ENCODE results near the gene TP53BP1.

Gene TP53BP1

GRCh38 chr15:43510200-43511011 lies 17.4 kb upstream of the TP53BP1 start:
- WGBS (ENCODE audit: insufficient coverage, insufficient read length) = no CpG with 5 or more reads among the region's 41 CpGs
- H3K4me1 ChIP-seq (ENCODE audit: control insufficient read depth, insufficient read depth, low read length) = peaks cover 5% of the 10 kb centered on the region; the same call in 1 of the 2 replicates

DNA sequence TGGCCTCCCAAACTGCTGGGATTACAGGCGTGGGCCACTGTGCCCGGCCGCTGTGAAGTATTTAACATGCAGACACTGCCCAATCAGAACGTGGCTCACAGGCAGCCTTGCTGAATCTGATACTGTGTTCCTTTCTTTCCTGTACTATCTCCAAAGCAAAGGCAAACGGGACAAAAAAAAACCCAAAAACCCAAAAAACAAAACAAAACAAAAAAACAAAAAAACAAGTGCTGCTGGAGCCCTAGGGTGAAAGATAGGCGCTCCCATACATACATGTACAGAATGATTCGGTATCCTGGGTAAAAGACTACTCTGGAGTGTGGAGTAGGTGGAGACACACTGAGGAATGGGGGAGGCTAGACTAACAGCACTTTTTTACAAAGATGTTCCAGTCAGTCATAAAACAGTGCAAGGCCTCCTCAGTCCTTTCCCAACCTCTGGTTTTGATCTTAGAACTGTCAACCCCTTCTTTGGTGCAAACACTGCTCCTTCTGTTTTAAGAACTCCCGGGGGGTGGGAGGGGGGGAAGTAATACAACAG lies 16.8 kb upstream of the TP53BP1 start:
- no CpG with 5 or more reads among the region's 8 CpGs for WGBS (ENCODE audit: insufficient coverage, insufficient read length)
- Histone ChIP-seq H3K36me3 (ENCODE audit: control insufficient read depth, insufficient read depth, low read length) (no peaks in the 10 kb centered on the region), H3K27ac (ENCODE audit: low read length) (no peak overlapping the region), H3K9me3 (ENCODE audit: control insufficient read depth, insufficient read depth, low read length) (no peaks in the 10 kb centered on the region), H3K4me1 (ENCODE audit: control insufficient read depth, insufficient read depth, low read length) (peaks cover 5% of the 10 kb centered on the region; the same call in 1 of the 2 replicates), H3K27me3 (ENCODE audit: control insufficient read depth, insufficient read depth, low read length) (peaks cover 5% of the 10 kb centered on the region; the same call in 1 of the 2 replicates), H3K4me3 (ENCODE audit: low read length) (peak overlapping the region; percentile 38; the same call in 1 of the 2 replicates)
- no peak for DNase-seq (ENCODE audit: low read depth, low spot score)

More at GRCh38 chr15:43510200-43511011, 17.4 kb upstream of the TP53BP1 start:
- Histone ChIP-seq H3K36me3 (ENCODE audit: control insufficient read depth, insufficient read depth, low read length) (no peaks in the 10 kb centered on the region), H3K27ac (ENCODE audit: low read length) (no peak overlapping the region), H3K27me3 (ENCODE audit: control insufficient read depth, insufficient read depth, low read length) (peaks cover 5% of the 10 kb centered on the region; the same call in 1 of the 2 replicates), H3K9me3 (ENCODE audit: control insufficient read depth, insufficient read depth, low read length) (no peaks in the 10 kb centered on the region), H3K4me3 (ENCODE audit: low read length) (peak overlapping the region; percentile 38; the same call in 1 of the 2 replicates)
- DNase-seq (ENCODE audit: low read depth, low spot score) = peak; percentile 94

GRCh38 chr15:43508991-43509659 lies 16.2 kb upstream of the TP53BP1 start:
- Histone ChIP-seq H3K27ac (ENCODE audit: low read length) (no peak overlapping the region), H3K9me3 (ENCODE audit: control insufficient read depth, insufficient read depth, low read length) (no peaks in the 10 kb centered on the region), H3K36me3 (ENCODE audit: control insufficient read depth, insufficient read depth, low read length) (no peaks in the 10 kb centered on the region), H3K27me3 (ENCODE audit: control insufficient read depth, insufficient read depth, low read length) (peaks cover 5% of the 10 kb centered on the region; the same call in 1 of the 2 replicates), H3K4me3 (ENCODE audit: low read length) (no peak overlapping the region), H3K4me1 (ENCODE audit: control insufficient read depth, insufficient read depth, low read length) (peaks cover 3% of the 10 kb centered on the region; the same call in 1 of the 2 replicates)
- no CpG with 5 or more reads among the region's 9 CpGs for WGBS (ENCODE audit: insufficient coverage, insufficient read length)
- no peak for DNase-seq (ENCODE audit: low read depth, low spot score)

GRCh38 chr15:43508421-43508820 lies 15.5 kb upstream of the TP53BP1 start:
- no peak overlapping the region for H3K4me3 ChIP-seq (ENCODE audit: low read length)
- H3K9me3 ChIP-seq (ENCODE audit: control insufficient read depth, insufficient read depth, low read length) = no peaks in the 10 kb centered on the region
- no peak for DNase-seq (ENCODE audit: low read depth, low spot score)
- no peak overlapping the region for H3K27ac ChIP-seq (ENCODE audit: low read length)
- WGBS (ENCODE audit: insufficient coverage, insufficient read length) = no CpG with 5 or more reads among the region's 1 CpG
- H3K36me3 ChIP-seq (ENCODE audit: control insufficient read depth, insufficient read depth, low read length) = no peaks in the 10 kb centered on the region
- peaks cover 5% of the 10 kb centered on the region; the same call in 1 of the 2 replicates for H3K27me3 ChIP-seq (ENCODE audit: control insufficient read depth, insufficient read depth, low read length)
- H3K4me1 ChIP-seq (ENCODE audit: control insufficient read depth, insufficient read depth, low read length) = peaks cover 3% of the 10 kb centered on the region; the same call in 1 of the 2 replicates

- Histone ChIP-seq H3K36me3 (ENCODE audit: control insufficient read depth, insufficient read depth, low read length) (no peaks in the 10 kb centered on the region), H3K9me3 (ENCODE audit: control insufficient read depth, insufficient read depth, low read length) (no peaks in the 10 kb centered on the region), H3K27me3 (ENCODE audit: control insufficient read depth, insufficient read depth, low read length) (no peaks in the 10 kb centered on the region), H3K4me1 (ENCODE audit: control insufficient read depth, insufficient read depth, low read length) (no peaks in the 10 kb centered on the region; the same call in 1 of the 2 replicates), H3K4me3 (ENCODE audit: low read length) (no peak overlapping the region), H3K27ac (ENCODE audit: low read length) (no peak overlapping the region)
- WGBS (ENCODE audit: insufficient coverage, insufficient read length) = no CpG with 5 or more reads among the region's 1 CpG
- DNase-seq (ENCODE audit: low read depth, low spot score) = no peak
Observed at GRCh38 chr15:43505738-43506137, 12.8 kb upstream of the TP53BP1 start.

DNA sequence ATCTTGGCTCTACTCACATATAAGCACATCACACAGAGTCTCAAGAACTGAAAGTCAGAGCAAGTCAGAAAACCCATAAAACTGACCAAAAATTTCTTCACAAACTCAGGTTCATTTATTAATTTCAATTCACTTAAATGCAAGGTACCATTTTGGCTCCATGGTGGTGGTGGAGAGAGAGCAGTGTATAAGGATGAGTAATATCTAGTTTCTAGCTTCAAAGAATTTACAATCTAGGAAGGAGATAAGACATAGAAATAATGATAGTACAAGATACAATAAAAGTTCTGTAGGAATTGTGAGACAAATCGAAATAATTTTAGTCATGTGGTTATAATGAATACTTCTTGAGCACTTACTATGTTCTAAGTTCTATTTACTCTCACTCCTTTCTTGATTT lies 6.7 kb upstream of the TP53BP1 start:
- Histone ChIP-seq H3K36me3 (ENCODE audit: control insufficient read depth, insufficient read depth, low read length) (no peaks in the 10 kb centered on the region), H3K4me1 (ENCODE audit: control insufficient read depth, insufficient read depth, low read length) (no peaks in the 10 kb centered on the region), H3K27ac (ENCODE audit: low read length) (no peak overlapping the region), H3K27me3 (ENCODE audit: control insufficient read depth, insufficient read depth, low read length) (no peaks in the 10 kb centered on the region), H3K9me3 (ENCODE audit: control insufficient read depth, insufficient read depth, low read length) (no peaks in the 10 kb centered on the region), H3K4me3 (ENCODE audit: low read length) (no peak overlapping the region)
- DNase-seq (ENCODE audit: low read depth, low spot score) = no peak
- WGBS (ENCODE audit: insufficient coverage, insufficient read length) = no CpG with 5 or more reads among the region's 1 CpG

GRCh38 chr15:43498990-43499389 lies 6.0 kb upstream of the TP53BP1 start:
- no peak overlapping the region for H3K27ac ChIP-seq (ENCODE audit: low read length)
- no peaks in the 10 kb centered on the region for H3K4me1 ChIP-seq (ENCODE audit: control insufficient read depth, insufficient read depth, low read length)
- no peak for DNase-seq (ENCODE audit: low read depth, low spot score)
- H3K27me3 ChIP-seq (ENCODE audit: control insufficient read depth, insufficient read depth, low read length) = no peaks in the 10 kb centered on the region
- no peaks in the 10 kb centered on the region for H3K36me3 ChIP-seq (ENCODE audit: control insufficient read depth, insufficient read depth, low read length)
- H3K9me3 ChIP-seq (ENCODE audit: control insufficient read depth, insufficient read depth, low read length) = no peaks in the 10 kb centered on the region
- no peak overlapping the region for H3K4me3 ChIP-seq (ENCODE audit: low read length)
- no CpG with 5 or more reads among the region's 3 CpGs for WGBS (ENCODE audit: insufficient coverage, insufficient read length)

GRCh38 chr15:43493703-43494472 lies 932 bp upstream of the TP53BP1 start:
- no CpG with 5 or more reads among the region's 7 CpGs for WGBS (ENCODE audit: insufficient coverage, insufficient read length)
- DNase-seq (ENCODE audit: low read depth, low spot score) = no peak
- no peak overlapping the region for H3K4me3 ChIP-seq (ENCODE audit: low read length)
- H3K36me3 ChIP-seq (ENCODE audit: control insufficient read depth, insufficient read depth, low read length) = no peaks in the 10 kb centered on the region; the same call in 1 of the 2 replicates
- no peaks in the 10 kb centered on the region for H3K27me3 ChIP-seq (ENCODE audit: control insufficient read depth, insufficient read depth, low read length)
- no peaks in the 10 kb centered on the region for H3K9me3 ChIP-seq (ENCODE audit: control insufficient read depth, insufficient read depth, low read length)
- H3K27ac ChIP-seq (ENCODE audit: low read length) = no peak overlapping the region
- H3K4me1 ChIP-seq (ENCODE audit: control insufficient read depth, insufficient read depth, low read length) = peaks cover 4% of the 10 kb centered on the region

DNA sequence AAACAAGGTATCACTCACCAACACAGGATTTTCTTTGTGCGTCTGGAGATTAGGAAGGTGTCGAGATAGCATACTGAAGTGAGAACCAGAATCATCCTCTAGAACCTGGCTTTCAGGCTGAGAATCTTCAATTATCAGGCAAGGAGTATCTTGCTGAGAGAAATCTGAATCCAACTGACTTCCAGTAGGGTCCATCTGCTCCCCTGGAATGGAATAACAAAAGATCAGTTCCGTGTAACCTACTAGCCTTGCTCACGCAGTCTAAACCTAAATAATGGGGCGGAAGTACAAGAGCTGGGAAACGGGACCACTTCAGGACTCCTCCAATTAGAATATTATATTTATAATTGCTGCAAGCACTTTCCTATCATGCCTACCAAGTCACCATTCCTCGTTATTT lies 690 bp downstream of the TP53BP1 start:
- H3K36me3 ChIP-seq (ENCODE audit: control insufficient read depth, insufficient read depth, low read length) = peaks cover 3% of the 10 kb centered on the region; the same call in 1 of the 2 replicates
- no peaks in the 10 kb centered on the region for H3K9me3 ChIP-seq (ENCODE audit: control insufficient read depth, insufficient read depth, low read length)
- H3K27ac ChIP-seq (ENCODE audit: low read length) = no peak overlapping the region
- no peak for DNase-seq (ENCODE audit: low read depth, low spot score)
- H3K4me1 ChIP-seq (ENCODE audit: control insufficient read depth, insufficient read depth, low read length) = peaks cover 4% of the 10 kb centered on the region
- no peaks in the 10 kb centered on the region for H3K27me3 ChIP-seq (ENCODE audit: control insufficient read depth, insufficient read depth, low read length)
- H3K4me3 ChIP-seq (ENCODE audit: low read length) = peak overlapping the region; percentile 92; the same call in 1 of the 2 replicates
- no CpG with 5 or more reads among the region's 7 CpGs for WGBS (ENCODE audit: insufficient coverage, insufficient read length)

DNA sequence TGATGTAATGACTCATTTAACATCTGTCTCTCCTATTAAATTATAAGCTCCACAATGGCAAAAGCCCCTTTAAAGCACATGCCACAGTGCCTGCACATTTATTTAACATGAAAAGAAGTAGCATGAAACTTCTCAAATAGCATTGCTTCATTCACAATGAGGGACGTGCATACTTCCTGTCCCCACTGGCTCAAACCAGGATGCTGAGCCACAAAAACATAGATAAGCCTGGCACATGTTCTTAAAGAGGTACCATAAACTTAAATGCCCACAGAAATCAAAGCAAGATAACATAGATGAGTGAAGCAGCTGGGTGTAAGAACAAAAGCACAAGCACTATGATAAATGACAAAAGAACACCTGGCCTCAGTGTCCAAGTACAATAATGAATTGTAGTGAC lies 3.8 kb downstream of the TP53BP1 start:
- DNase-seq (ENCODE audit: low read depth, low spot score) = no peak
- H3K9me3 ChIP-seq (ENCODE audit: control insufficient read depth, insufficient read depth, low read length) = no peaks in the 10 kb centered on the region
- H3K36me3 ChIP-seq (ENCODE audit: control insufficient read depth, insufficient read depth, low read length) = peaks cover 3% of the 10 kb centered on the region; the same call in 1 of the 2 replicates
- H3K27me3 ChIP-seq (ENCODE audit: control insufficient read depth, insufficient read depth, low read length) = no peaks in the 10 kb centered on the region
- no peak overlapping the region for H3K4me3 ChIP-seq (ENCODE audit: low read length)
- no CpG with 5 or more reads among the region's 1 CpG for WGBS (ENCODE audit: insufficient coverage, insufficient read length)
- peaks cover 4% of the 10 kb centered on the region for H3K4me1 ChIP-seq (ENCODE audit: control insufficient read depth, insufficient read depth, low read length)
- no peak overlapping the region for H3K27ac ChIP-seq (ENCODE audit: low read length)

Measured in iPS DF 6.9 (cell line).